Uterus (tissue), 2 donors: Measurements from ENCODE around the gene TRAF5.

Source experiments
- CTCF ChIP-seq, 4 experiments: fragments of 200-600 bp in 2 of 4; fragments of 450-650 bp in 2 of 4; sonication (generic) in 2 of 4; IDR thresholded peaks; one replicate each; pipeline ENCODE4 v1.5.1; 2016 to 2019; ENCODE audit warnings: antibody characterized with exemption in 4 of 4, mild to moderate bottlenecking in 2 of 4, moderate library complexity in 1 of 4
- POLR2A ChIP-seq, 2 donors: fragments of 450-650 bp; IDR thresholded peaks; one replicate each; pipeline ENCODE4 v1.6.1; 2016; ENCODE audit warnings: antibody characterized with exemption in 2 of 2, mild to moderate bottlenecking in 1 of 2, moderate library complexity in 1 of 2

GRCh38 chr1:211319892-211320291 lies 6.7 kb upstream of the TRAF5 start:
- TF ChIP-seq CTCF (IDR thresholded peaks at IDR 0.05) (no peak), POLR2A (IDR thresholded peaks at IDR 0.05) (no peak)
